Hematopoietic multipotent progenitor cell treated with erythropoietin and hydrocortisone succinate and interleukin-3 and kit ligand, for 6 days (in vitro differentiated cells): Measurements from ENCODE around the gene BAIAP2L2.
"Not testable (repeated sequence)": the region's sequence is repeated elsewhere in the genome, so short reads cannot be mapped to it uniquely, and the experiment has no call there.

Experiments used
- DNase-seq: peaks from one replicate; pipeline ENCODE4 v3.0.0-alpha.2; 2015

Gene BAIAP2L2

DNA sequence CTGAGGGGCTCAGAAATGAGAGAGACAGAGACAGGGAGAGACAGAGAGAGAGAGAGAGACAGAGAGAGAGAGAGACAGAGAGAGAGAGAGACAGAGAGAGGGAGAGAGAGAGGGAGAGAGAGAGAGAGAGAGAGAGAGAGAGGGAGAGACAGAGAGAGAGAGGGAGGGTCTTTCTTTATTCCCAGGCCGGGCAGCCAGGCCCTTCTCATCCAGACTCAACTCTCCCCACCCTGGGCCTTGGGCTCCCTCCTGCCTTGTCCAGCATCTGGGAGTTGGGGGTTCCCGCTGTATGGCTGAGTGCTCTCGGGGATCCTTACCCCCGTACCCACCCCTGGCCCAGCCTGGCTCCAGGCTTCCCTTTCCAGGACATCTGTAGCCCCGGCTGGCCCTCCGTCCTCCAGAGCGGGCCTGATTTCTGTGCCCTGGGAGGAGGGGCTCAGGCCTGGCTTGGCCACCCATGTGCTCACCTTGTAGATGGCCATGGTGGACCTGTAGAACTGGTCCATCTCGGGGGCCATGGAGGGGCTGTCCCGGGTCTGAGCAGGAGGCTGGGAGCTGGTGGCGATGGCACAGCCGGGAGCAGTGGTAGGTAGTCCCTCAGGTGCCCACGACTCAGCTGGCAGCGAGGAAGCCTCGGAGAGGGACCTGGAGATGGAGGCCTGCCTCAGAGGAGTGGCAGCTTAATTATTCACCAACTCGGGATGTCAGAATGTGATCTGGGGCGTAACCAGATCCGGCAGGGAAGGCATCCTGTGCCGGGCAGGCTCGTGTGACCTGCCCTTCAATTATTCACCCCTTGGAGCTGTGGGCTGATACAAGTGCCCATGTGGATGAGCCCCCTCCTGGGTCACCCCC, at the start of gene BAIAP2L2:
BAIAP2L2 (minus strand) TSS at position 677 of the 855 bp plus-strand sequence; CDS start at position 518, 159 bp downstream.
- no peak for DNase-seq

- no peak for DNase-seq
Observed at GRCh38 chr22:38155703-38156102, 45.2 kb upstream of the BAIAP2L2 start.

- not testable (repeated sequence) for DNase-seq
Observed at GRCh38 chr22:38154563-38154915, 44.1 kb upstream of the BAIAP2L2 start.

- peak; percentile 39 for DNase-seq
Observed at GRCh38 chr22:38153821-38154562, 43.5 kb upstream of the BAIAP2L2 start.

DNA sequence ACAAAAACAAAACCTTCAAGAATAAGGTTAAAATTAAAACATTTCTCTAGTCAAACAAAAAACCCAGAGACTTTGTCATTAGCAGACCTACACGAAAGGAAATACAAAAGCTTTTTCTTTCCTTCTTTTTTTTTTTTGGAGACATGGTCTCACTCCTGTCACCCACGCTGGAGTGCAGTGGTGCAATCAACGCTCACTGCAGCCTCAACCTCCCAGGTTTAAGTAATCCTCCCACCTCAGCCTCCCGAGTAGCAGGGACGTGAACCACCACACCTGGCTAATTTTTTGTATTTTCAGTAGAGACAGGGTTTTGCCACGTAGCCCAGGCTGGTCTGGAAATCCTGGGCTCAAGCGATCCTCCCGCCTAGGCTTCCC, 40.6 kb upstream of the BAIAP2L2 start:
- DNase-seq, result no peak

DNA sequence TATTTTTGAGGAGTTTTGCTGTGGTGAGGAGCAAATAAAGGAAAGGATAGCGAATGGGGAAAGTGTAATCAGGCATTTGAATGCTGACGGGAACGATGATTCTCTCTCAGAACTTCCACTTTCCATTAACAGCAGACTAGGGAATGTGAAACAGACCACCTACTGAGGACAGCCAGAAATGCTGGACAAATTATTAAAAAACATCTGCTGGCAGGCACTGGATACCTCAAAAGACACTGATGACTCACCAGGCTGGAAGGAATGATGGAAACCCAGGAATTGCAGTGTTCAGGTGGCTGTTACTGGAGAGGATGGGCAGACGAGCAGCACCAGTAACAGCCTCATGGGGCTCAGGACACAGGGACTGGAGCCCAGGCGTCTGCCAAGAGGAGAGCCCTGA, 37.8 kb upstream of the BAIAP2L2 start:
- DNase-seq, result no peak

DNA sequence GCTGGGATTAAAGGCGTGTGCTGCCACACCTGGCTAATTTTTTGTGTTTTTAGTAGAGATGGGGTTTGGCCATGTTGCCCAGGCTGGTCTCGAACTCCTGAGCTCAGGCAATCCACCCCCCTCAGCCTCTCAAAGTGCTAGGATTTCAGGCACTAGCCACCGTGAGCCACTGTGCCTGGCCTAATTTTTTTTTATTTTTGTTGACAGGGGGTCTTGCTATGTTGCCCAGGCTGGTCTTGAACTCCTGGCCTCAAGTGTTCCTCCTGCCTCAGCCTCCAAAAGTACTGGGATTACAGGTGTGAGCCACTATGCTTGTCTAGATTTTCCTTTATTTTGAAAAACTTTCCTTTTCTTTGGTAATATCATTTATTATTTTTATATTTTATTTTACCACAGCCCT, 35.7 kb upstream of the BAIAP2L2 start:
- not testable (repeated sequence) for DNase-seq

DNA sequence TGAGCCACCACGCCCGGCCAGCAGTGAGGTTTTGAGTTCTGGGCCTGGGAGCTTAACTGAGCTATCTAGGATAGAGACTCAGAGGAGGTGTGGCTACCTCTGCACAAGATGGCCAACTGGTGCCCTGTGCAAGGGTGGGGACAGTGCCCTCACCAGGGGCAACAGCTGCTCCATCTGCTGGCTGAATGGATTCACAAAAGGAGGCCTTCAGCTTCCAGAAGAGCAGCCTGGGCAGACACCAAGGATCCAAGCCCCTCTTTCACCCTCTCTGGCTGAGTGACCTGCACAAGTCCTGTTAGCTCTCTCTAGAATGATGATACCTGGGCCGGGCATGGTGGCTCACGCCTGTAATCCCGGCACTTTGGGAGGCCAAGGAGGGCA, 33.5 kb upstream of the BAIAP2L2 start:
- peak; percentile 86 for DNase-seq

- no peak for DNase-seq
Observed at GRCh38 chr22:38142606-38143005, 32.1 kb upstream of the BAIAP2L2 start.

DNA sequence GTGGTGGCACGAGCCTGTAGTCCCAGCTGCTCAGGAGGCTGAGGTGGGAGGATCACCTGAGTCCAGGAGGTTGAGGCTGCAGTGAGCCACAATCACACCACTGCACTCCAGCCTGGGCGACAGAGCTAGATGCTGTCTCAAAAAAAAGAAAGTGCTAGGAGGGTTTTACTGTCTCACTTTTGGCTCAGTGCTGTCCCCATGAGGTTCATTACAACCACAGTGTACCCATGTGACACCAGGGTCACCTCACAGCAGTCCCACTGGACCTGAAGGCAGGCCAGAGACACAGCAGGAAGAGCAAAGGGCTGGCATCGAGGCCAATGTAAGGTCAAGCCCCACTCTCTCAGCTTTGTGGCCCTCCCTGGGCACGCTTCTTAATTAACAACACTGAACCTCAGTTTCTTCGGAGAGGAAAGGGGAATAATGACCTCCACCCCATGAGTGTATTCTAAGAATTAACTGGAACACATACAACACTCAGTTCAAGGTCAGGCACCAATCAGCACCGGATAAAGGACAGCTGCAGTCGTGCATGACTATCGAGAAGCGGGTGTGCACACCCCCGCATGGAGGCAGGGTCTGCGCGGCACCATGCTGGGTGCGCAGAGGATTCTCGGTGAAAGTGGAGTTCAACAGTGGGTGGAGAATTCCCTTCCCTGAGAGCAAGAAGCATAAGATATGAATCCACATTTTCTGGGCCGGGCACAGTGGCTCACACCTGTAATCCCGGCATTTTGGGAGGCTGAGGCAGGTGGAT, 30.9 kb upstream of the BAIAP2L2 start:
- peak; percentile 55 for DNase-seq

DNA sequence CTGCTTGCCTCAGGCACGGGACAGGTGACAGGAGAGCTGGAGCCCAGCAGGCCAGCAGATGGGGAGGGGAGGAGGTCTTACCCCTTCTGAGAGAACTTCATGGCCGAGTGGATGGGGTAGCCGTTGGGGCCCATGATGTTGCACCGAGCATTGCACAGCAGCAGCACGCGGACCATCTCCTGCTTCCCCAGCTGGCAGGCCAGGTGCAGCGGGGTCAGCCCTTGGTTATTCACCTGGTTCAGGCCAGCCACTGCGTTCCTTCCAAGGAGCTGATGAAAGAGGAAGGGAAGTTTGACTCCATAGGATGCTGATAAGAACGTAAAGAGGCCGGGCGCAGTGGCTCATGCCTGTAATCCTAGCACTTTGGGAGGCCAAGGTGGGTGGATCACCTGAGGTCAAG, 29.4 kb upstream of the BAIAP2L2 start:
- DNase-seq, result no peak

GRCh38 chr22:38138961-38139360, 28.5 kb upstream of the BAIAP2L2 start:
- DNase-seq, result no peak

DNA sequence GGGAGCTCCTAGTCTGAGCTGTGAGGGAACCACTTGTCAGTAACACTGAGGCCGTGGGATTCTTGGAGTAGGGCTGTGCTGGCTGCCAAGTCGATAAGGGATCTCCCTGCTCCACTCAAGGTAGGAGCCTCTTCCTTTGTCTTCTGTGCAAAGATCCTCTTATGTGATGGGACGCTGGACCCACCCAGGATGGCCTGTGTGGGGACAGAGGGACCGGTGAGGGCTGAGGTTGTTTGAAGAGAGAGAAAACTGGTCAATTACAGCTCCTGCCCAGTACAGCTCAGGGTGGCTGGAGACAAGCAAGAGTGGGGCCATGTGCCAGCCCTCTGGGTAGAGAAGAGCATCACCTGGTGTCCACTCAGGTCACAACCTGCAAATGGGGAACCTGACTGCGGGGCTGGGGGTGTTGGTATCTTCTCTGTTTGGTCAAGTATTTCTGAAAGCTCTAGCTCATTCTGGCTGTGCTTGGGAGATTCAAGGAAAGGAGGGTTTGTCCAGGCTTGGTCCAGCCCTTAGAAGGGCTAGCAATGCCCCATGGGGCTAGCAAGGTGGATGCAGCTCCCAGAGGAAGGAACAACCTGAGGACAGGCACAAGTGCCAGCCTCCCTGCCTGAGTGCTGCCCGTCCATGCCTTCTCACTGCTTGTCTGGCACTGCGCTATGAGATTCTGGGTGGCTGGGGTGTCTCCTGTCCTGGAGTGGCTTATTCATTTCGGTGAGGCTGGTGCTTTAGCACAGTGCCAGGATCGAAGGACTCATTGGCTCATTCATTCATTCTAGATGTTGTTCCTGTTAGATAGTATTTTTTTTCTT, 27.6 kb upstream of the BAIAP2L2 start:
- no peak for DNase-seq

- DNase-seq, result peak; percentile 34
Observed at GRCh38 chr22:38136607-38137006, 26.1 kb upstream of the BAIAP2L2 start.

- peak; percentile 86 for DNase-seq
Observed at GRCh38 chr22:38135133-38135706, 24.7 kb upstream of the BAIAP2L2 start.

- DNase-seq, result no peak
Observed at GRCh38 chr22:38133331-38133730, 22.8 kb upstream of the BAIAP2L2 start.

- no peak for DNase-seq
Observed at GRCh38 chr22:38132794-38133193, 22.3 kb upstream of the BAIAP2L2 start.

GRCh38 chr22:38132136-38132535, 21.7 kb upstream of the BAIAP2L2 start:
- DNase-seq, result no peak

DNA sequence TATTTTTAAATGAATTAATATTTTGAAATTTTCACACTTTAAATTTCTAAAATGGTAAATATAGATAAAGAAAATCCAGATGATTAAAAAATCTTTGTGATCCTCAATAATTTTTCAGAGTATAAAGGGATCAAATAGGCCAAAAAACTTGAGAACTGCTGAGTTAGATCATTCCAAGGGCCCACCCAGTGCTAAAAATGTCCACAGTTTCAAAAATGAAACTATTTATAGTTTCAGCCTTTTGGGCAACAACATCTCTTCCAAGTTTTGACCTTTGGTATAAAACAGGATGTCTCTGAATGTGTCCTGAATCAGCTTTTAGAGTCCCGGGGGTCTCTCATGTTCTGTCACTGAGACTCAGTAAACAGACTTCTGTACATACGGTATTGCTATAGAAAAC, 20.9 kb upstream of the BAIAP2L2 start:
- DNase-seq, result no peak

- no peak for DNase-seq
Observed at GRCh38 chr22:38129856-38130255, 19.4 kb upstream of the BAIAP2L2 start.

GRCh38 chr22:38129021-38129420, 18.5 kb upstream of the BAIAP2L2 start:
- DNase-seq, result no peak

- no peak for DNase-seq
Observed at GRCh38 chr22:38127869-38128268, 17.4 kb upstream of the BAIAP2L2 start.
